Measurements from ENCODE around the gene SOX12.
"Not testable (repeated sequence)": the region's sequence is repeated elsewhere in the genome, so short reads cannot be mapped to it uniquely, and the experiment has no call there.

The SOX12 gene

DNA sequence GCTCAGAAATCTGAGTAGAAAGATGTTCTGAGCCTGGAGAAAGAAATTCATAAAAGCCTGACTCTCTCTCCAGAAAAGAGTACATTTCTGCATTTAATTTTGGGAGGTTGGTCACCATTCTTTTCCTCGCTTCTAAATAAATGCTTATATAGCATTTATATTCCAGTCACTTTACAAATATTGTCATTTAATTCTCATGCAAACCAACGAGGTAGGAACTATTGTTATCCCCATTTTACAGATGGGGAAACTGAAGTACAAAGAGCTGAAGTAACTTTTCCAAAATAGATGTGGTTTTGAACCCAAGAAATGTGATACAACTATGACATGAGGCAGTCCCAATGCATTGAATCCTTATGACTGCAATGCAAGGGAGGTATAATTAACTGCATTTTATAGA, 50.7 kb downstream of the SOX12 start:
- TF ChIP-seq, protein P1, sequence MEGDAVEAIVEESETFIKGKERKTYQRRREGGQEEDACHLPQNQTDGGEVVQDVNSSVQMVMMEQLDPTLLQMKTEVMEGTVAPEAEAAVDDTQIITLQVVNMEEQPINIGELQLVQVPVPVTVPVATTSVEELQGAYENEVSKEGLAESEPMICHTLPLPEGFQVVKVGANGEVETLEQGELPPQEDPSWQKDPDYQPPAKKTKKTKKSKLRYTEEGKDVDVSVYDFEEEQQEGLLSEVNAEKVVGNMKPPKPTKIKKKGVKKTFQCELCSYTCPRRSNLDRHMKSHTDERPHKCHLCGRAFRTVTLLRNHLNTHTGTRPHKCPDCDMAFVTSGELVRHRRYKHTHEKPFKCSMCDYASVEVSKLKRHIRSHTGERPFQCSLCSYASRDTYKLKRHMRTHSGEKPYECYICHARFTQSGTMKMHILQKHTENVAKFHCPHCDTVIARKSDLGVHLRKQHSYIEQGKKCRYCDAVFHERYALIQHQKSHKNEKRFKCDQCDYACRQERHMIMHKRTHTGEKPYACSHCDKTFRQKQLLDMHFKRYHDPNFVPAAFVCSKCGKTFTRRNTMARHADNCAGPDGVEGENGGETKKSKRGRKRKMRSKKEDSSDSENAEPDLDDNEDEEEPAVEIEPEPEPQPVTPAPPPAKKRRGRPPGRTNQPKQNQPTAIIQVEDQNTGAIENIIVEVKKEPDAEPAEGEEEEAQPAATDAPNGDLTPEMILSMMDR (IDR thresholded peaks at IDR 0.05) = no peak

DNA sequence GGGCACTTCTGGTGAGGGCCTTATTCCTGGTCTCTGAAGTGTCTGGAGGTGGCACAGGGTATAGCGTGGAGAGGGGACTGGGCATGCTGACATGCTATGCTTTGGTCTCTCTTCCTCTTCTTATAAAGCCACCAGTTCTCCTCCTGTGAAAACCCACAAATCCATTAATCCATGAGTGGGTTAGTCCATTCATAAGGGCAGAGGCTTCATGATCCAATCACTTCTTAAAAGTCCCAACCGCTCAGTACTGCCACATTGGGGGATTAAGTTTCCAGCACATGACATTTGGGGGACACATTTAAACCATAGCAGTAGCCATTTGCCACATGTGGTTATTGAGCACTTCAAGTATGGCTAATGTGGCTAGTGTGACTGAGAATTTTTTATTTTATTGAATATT, 51.4 kb downstream of the SOX12 start:
- TF ChIP-seq, protein P1 (IDR thresholded peaks at IDR 0.05) = no peak
- Histone ChIP-seq H3K4me3 (no peak overlapping the region), H3K27ac (no peak overlapping the region)
- DNase-seq (ENCODE audit: low spot score) = no peak

More for the DNA sequence above, 50.7 kb downstream of the SOX12 start:
- H3K27ac ChIP-seq = no peak overlapping the region
- H3K4me3 ChIP-seq = no peak overlapping the region
- no peak for DNase-seq (ENCODE audit: low spot score)

GRCh38 chr20:377578-377977, 52.2 kb downstream of the SOX12 start:
- H3K4me3 ChIP-seq; DNase-seq (ENCODE audit: low spot score); H3K27ac ChIP-seq: not testable (repeated sequence)

DNA sequence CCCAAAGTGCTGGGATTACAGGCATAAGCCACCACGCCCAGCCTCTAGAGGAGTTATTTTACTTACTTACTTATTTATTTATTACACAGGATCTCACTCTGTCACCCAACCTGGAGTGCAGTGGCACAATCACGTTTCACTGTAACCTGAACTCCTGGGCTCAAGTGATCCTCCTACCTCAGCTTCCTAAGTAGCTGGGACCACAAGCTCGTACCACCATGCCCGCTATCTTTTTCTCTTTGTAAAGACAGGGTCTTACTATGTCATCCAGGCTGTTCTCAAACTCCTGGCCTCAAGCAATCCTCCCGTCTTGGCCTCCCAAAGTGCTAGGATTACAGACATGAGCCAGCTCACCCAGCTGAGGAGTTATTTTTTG, 53.6 kb downstream of the SOX12 start:
- DNase-seq (ENCODE audit: low spot score) = no peak
- Histone ChIP-seq H3K27ac (no peak overlapping the region), H3K4me3 (no peak overlapping the region)
- TF ChIP-seq, protein P1 (IDR thresholded peaks at IDR 0.05) = no peak
